Adrenal gland (tissue), 12 donors: ENCODE results near the gene MARS2. TPM values are rescaled to one million over a fixed set of nuclear protein-coding genes. Genes with fewer than 3 reads are reported as not detected.

ENCODE experiments used
- DNase-seq, 7 donors: peaks; one replicate each; pipeline ENCODE4 v3.0.0-alpha.2; 2019 to 2020
- H3K27ac ChIP-seq, 5 donors: fragments of 200-600 bp; sonication (generic) in 4 of 5; 1 replicate in 3 of 5; 2 replicates in 2 of 5; pipeline versions ENCODE4 v1.5.1 to v1.8.0; 2016 to 2020; ENCODE audit warnings: mild to moderate bottlenecking in 1 of 5
- H3K27me3 ChIP-seq: fragments of 200-600 bp; 2 replicates; pipeline ENCODE4 v1.8.0; 2021
- H3K36me3 ChIP-seq, 2 donors: fragments of 200-600 bp; replicated peaks in 1 of 2; 1 replicate in 1 of 2; 2 replicates in 1 of 2; pipeline versions ENCODE4 v1.5.1 to v1.8.0; 2018 to 2022
- H3K4me1 ChIP-seq, 2 donors: fragments of 200-600 bp; replicated peaks in 1 of 2; 1 replicate in 1 of 2; 2 replicates in 1 of 2; pipeline versions ENCODE4 v1.5.1 to v1.8.0; 2018 to 2021
- H3K4me3 ChIP-seq, 4 donors: fragments of 200-600 bp; sonication (generic) in 3 of 4; one replicate each; pipeline ENCODE4 v1.5.1; 2016 to 2018
- H3K9me3 ChIP-seq, 3 donors: fragments of 200-600 bp; sonication (generic) in 1 of 3; replicated peaks in 1 of 3; 1 replicate in 2 of 3; 2 replicates in 1 of 3; pipeline versions ENCODE4 v1.5.1 to v1.8.0; 2016 to 2021
- CTCF ChIP-seq, 6 experiments: fragments of 450-650 bp in 4 of 6; fragments of 200-600 bp in 2 of 6; sonication (generic) in 1 of 6; IDR thresholded peaks; 1 replicate in 5 of 6; 2 replicates in 1 of 6; pipeline versions ENCODE4 v1.5.1 to v1.8.0; 2016 to 2021; ENCODE audit warnings: antibody characterized with exemption in 6 of 6, mild to moderate bottlenecking in 2 of 6, moderate library complexity in 1 of 6
- POLR2A ChIP-seq, 2 donors: fragments of 450-650 bp; IDR thresholded peaks; one replicate each; pipeline ENCODE4 v1.6.1; 2017; ENCODE audit warnings: antibody characterized with exemption in 2 of 2, mild to moderate bottlenecking in 2 of 2, moderate library complexity in 1 of 2
- WGBS, 4 donors: extraction: QIAGEN DNeasy Blood & Tissue Kit in 2 of 4; methylation state at CpG; one replicate each; pipeline versions ENCODE4 v1.1.5 to v1.1.7; 2013 to 2017; 5-methylcytosine and 5-hydroxymethylcytosine counted together
- intact Hi-C, 2 donors: fragments of 100-400 bp; cut with DNase I; formaldehyde crosslinking; loops; one replicate each; pipeline versions ENCODE4 v1.14.1 to v1.15.0; 2022 to 2023
- polyA plus RNA-seq, 3 donors: library from polyadenylated mRNA; stranded (reverse); fragments of 200-250 nt in 2 of 3; fragments of 350-450 nt in 1 of 3; fragmentation: Illumina TruSeq in 1 of 3; extraction: RNeasy Lipid Tissue Mini Kit (QIAGEN cat#74804) in 1 of 3; gene quantifications; one replicate each; pipeline ENCODE4 v1.2.3, GENCODE V29; 2013 to 2014
- total RNA-seq, 9 donors: library from RNA; depleted of rRNA in 4 of 9; stranded (reverse); fragments of >200 nt in 4 of 9; fragments of 120-200 nt in 1 of 9; fragmentation: NEBNext Ultra II Directional in 1 of 9; extraction: Animal tissue kit (Norgen Biotek cat#: 25700) in 1 of 9; gene quantifications; one replicate each; pipeline versions ENCODE4 v1.1.0 to v1.2.4, GENCODE V29; 2013 to 2023
- donor health status: healthy with polysubstance abuse.
- donor health status: Bipolar disorder and iron deficiency.
- donor health status: DM: yes; HTN: yes; CAD: no.
- donor health status: DM: no; HTN: no; CAD: no.
- donor health status: DM: no; HTN: no; CAD: no.
- donor health status: DM: yes; HTN: yes; CAD: no.

MARS2 gene
- total and polyA plus RNA-seq, 12 donors = 1.1 to 24.9 (median 10.3) TPM

- TF ChIP-seq CTCF (IDR thresholded peaks at IDR 0.05) (no peak), POLR2A (IDR thresholded peaks at IDR 0.05) (no peak)
- Histone ChIP-seq H3K36me3 (no peaks in the 10 kb centered on the region), H3K27ac (no peak overlapping the region), H3K4me1 (no peaks in the 10 kb centered on the region), H3K4me3 (no peak overlapping the region), H3K9me3 (no peaks in the 10 kb centered on the region), H3K27me3 (no peaks in the 10 kb centered on the region)
- DNase-seq = no peak
- intact Hi-C loops = no loop called here
Observed at GRCh38 chr2:197666277-197666676, 38.9 kb upstream of the MARS2 start.

- Histone ChIP-seq H3K36me3 (no peaks in the 10 kb centered on the region), H3K4me1 (peaks cover 0 to 6% of the 10 kb centered on the region in 2 donors), H3K9me3 (no peaks in the 10 kb centered on the region), H3K27me3 (no peaks in the 10 kb centered on the region), H3K4me3 (no peak overlapping the region), H3K27ac (no peak overlapping the region)
- DNase-seq = no peak
- intact Hi-C loops = no loop called here
- TF ChIP-seq CTCF (IDR thresholded peaks at IDR 0.05) (no peak), POLR2A (IDR thresholded peaks at IDR 0.05) (no peak)
- 92 to 100% methylated on average over 3 of the region's 3 CpGs; no CpG with 5 or more reads in 2 of the 4 donors for WGBS, 4 donors
Observed at GRCh38 chr2:197668296-197668695, 36.9 kb upstream of the MARS2 start.

- peaks cover 0 to 6% of the 10 kb centered on the region in 2 donors for H3K4me1 ChIP-seq
- no peaks in the 10 kb centered on the region for H3K36me3 ChIP-seq
- no peak for DNase-seq
- intact Hi-C loops = no loop called here
- H3K27ac ChIP-seq = no peak overlapping the region
- no peaks in the 10 kb centered on the region for H3K27me3 ChIP-seq
- no peaks in the 10 kb centered on the region for H3K9me3 ChIP-seq
- no peak overlapping the region for H3K4me3 ChIP-seq
- TF ChIP-seq POLR2A (IDR thresholded peaks at IDR 0.05) (no peak), CTCF (IDR thresholded peaks at IDR 0.05) (no peak)
Observed at GRCh38 chr2:197669077-197669476, 36.1 kb upstream of the MARS2 start.

- no peak overlapping the region for H3K4me3 ChIP-seq
- H3K27me3 ChIP-seq = no peaks in the 10 kb centered on the region
- WGBS, 4 donors = 37 to 51% (median 42%) methylated on average over 1 of the region's 1 CpG
Observed at GRCh38 chr2:197672371-197672893, 32.7 kb upstream of the MARS2 start.

More at GRCh38 chr2:197672371-197672893, 32.7 kb upstream of the MARS2 start:
- no peak overlapping the region for H3K27ac ChIP-seq
- no peak for DNase-seq
- no peaks in the 10 kb centered on the region for H3K36me3 ChIP-seq
- intact Hi-C loops = no loop called here
- no peaks in the 10 kb centered on the region for H3K9me3 ChIP-seq
- no peak for TF ChIP-seq POLR2A (IDR thresholded peaks at IDR 0.05)
- TF ChIP-seq CTCF (IDR thresholded peaks at IDR 0.05) = no peak
- H3K4me1 ChIP-seq = peaks cover 4 to 18% of the 10 kb centered on the region in 2 donors
